AG04450 (cell line): ENCODE data around the gene ATP12A. TPM values are rescaled to one million over a fixed set of nuclear protein-coding genes. Genes with fewer than 3 reads are reported as not detected.

ENCODE experiments used
- CTCF ChIA-PET: fragments of 300-600, 350-600 bp; formaldehyde crosslinking; extraction: SDS; loops from one replicate; lab custom pipeline; 2022; ENCODE audit warnings: antibody characterized with exemption, inconsistent platforms; lab: Charles Lee
- POLR2A ChIA-PET: fragments of 350-600 bp; formaldehyde crosslinking; extraction: SDS; loops from one replicate; lab custom pipeline; 2021; ENCODE audit warnings: antibody characterized with exemption, inconsistent platforms; lab: Yijun Ruan, JAX
- DNase-seq: peaks from one replicate; pipeline ENCODE4 v3.0.0-alpha.2; 2011; ENCODE audit warnings: low read depth, low spot score
- H3K27ac ChIP-seq: one replicate; pipeline ENCODE4 v1.5.1; 2012; ENCODE audit warnings: low read depth, low read length, control low read depth
- H3K27me3 ChIP-seq: one replicate; pipeline ENCODE4 v1.6.0; 2012; ENCODE audit warnings: low read length; ENCODE audit not compliant: control insufficient read depth, insufficient read depth
- H3K4me3 ChIP-seq: 2 replicates; pipeline ENCODE4 v1.5.1; 2011; ENCODE audit warnings: mild to moderate bottlenecking, low read depth, low read length, control low read depth
- H3K9me3 ChIP-seq: 2 replicates; pipeline ENCODE4 v1.5.1; 2012; ENCODE audit warnings: low read length; ENCODE audit not compliant: control insufficient read depth, insufficient read depth
- polyA plus RNA-seq: library from polyadenylated mRNA; depleted of rRNA; stranded (reverse); fragments of >200 nt; gene quantifications from 2 replicates; pipeline ENCODE4 v1.2.3, GENCODE V29; 2011
- TF ChIP-seq, protein P1 (sequence below): IDR thresholded peaks from 2 replicates; pipeline ENCODE4 v1.5.1; 2011; ENCODE audit warnings: low read depth, low read length, control low read depth, inconsistent platforms

Gene ATP12A
- polyA plus RNA-seq, 1 experiment, result not detected

DNA sequence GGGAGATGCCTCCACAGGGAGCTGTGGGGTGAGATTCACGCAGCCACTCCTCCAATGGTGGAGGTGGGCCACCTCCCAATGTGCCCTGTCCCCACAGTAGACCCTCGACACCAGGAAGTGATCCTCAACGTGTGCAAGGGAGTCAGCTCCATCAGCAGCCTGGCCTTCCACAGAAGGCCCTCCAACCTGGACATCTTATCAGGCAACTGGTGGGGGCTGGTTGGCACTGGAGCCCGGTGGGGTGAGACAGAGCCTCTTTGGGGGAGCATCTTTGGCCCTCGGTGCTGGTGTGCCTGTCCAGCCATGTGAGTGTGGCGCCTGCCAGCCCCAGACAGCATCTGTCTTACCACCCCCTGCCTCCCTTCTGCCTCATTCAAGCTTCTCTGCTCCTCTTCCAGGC, 64.0 kb downstream of the ATP12A start:
- ChIA-PET CTCF (no interaction called here), POLR2A (no interaction called here)
- no peak overlapping the region for H3K27ac ChIP-seq
- no peak for DNase-seq
- TF ChIP-seq, protein P1, sequence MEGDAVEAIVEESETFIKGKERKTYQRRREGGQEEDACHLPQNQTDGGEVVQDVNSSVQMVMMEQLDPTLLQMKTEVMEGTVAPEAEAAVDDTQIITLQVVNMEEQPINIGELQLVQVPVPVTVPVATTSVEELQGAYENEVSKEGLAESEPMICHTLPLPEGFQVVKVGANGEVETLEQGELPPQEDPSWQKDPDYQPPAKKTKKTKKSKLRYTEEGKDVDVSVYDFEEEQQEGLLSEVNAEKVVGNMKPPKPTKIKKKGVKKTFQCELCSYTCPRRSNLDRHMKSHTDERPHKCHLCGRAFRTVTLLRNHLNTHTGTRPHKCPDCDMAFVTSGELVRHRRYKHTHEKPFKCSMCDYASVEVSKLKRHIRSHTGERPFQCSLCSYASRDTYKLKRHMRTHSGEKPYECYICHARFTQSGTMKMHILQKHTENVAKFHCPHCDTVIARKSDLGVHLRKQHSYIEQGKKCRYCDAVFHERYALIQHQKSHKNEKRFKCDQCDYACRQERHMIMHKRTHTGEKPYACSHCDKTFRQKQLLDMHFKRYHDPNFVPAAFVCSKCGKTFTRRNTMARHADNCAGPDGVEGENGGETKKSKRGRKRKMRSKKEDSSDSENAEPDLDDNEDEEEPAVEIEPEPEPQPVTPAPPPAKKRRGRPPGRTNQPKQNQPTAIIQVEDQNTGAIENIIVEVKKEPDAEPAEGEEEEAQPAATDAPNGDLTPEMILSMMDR, result no peak
- no peaks in the 10 kb centered on the region for H3K9me3 ChIP-seq
- no peak overlapping the region for H3K4me3 ChIP-seq
- peaks cover 22% of the 10 kb centered on the region for H3K27me3 ChIP-seq

DNA sequence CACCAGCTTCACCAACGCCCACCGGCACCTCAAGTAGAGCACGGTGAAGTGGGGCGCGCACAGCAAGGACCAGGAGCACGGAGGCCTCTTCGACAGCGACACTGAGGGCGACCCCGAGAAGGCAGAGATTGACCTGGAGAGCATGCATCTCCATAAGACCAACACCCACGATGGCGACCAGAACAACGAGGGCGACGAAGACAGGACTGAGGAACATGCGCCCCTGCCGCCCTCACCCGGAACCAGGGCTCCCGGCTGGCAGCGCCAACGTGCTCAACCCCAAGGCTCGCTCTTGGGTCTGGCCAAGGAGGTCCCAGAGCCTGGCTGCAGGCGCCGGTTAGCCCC, 65.3 kb downstream of the ATP12A start:
- Histone ChIP-seq H3K4me3 (no peak overlapping the region), H3K27ac (no peak overlapping the region), H3K27me3 (peaks cover 22% of the 10 kb centered on the region), H3K9me3 (no peaks in the 10 kb centered on the region)
- TF ChIP-seq, protein P1, result no peak
- ChIA-PET CTCF (no interaction called here), POLR2A (no interaction called here)
- DNase-seq, result no peak

DNA sequence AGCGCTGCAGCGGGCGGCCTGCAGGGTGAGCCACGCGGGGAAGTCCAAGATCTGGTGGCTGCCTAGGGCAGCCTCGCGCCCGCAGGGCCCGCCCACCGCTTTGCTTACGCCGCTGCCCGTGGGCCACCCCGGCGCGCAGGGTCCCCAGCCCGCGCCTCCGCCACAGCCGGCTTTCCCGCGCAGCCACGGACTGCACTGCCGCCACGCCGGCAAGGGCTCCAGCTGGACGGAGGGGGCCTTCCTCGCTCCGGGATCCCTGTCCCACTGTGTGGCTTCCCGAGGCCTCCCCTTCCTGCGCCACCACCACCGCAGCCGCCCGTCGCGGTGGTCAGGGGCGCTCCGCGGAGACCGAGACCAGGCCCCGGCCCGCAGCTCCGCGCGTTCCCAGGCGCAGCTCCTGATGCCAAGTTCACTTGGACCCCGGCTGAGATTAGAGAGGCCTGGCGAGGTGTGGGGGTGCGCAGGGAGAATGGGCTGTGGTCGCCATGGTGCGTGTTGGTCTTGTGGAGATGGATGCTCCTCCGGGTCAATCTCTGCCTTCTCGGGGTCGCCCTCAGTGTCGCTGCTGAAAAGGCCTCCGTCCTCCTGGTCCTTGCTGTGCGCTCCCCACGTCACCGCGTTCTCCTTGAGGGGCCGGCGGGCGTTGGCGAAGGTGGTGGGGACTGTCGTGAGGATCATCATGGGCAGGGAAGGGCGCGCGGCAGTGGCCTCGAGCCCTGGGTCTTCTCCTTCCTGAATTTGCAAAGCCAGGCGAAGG, 65.8 kb downstream of the ATP12A start:
- H3K27ac ChIP-seq, result no peak overlapping the region
- H3K9me3 ChIP-seq, result no peaks in the 10 kb centered on the region
- POLR2A ChIA-PET, result no interaction called here
- CTCF ChIA-PET, result no interaction called here
- H3K4me3 ChIP-seq, result no peak overlapping the region
- TF ChIP-seq, protein P1, result no peak
- DNase-seq, result no peak
- H3K27me3 ChIP-seq, result peaks cover 22% of the 10 kb centered on the region

DNA sequence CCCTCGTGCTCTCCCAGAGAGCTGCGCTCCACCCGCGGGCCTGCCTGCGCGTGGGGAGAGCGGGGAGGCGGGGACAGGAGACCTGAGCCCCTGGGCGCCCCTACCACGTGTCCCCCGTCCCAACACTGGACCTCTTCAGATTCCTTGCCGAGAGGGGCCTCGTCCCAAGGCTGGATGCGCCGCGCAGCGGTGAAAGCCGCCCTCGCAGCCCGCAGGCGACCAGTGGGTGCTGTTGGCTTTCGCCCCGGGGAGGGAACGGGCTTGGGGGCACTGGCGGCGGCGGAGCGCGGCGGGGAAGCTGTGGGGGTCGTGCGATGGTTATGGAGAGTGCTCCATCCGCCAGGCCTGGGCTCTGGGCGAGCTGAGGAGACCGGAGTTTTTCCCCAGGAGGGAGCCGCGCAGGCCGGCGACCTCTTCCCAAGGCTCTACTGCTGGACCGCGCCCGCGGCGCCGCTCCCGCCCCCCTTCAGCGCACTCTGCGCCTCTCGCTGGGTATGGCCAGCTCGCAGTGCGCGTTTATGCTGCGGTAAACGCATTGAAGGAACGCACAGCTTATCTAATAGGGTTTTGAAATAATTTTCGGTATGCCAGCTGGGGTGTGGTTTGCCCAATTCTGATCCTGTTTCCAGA, 66.5 kb downstream of the ATP12A start:
- H3K4me3 ChIP-seq, result no peak overlapping the region
- ChIA-PET POLR2A (no interaction called here), CTCF (no interaction called here)
- no peak for DNase-seq
- H3K27me3 ChIP-seq, result peaks cover 22% of the 10 kb centered on the region
- H3K9me3 ChIP-seq, result no peaks in the 10 kb centered on the region
- no peak overlapping the region for H3K27ac ChIP-seq
- TF ChIP-seq, protein P1, result no peak
